Esophagus muscularis mucosa (tissue), 4 donors: ENCODE results near the gene HIVEP1. TPM values are rescaled to one million over a fixed set of nuclear protein-coding genes. Genes with fewer than 3 reads are reported as not detected.

Experiments used
- DNase-seq: peaks from one replicate; pipeline ENCODE4 v3.0.0-alpha.2; 2017; ENCODE audit errors: extremely low spot score
- H3K27ac ChIP-seq, 4 donors: fragments of 200-600 bp; sonication (generic); replicated peaks in 1 of 4; 1 replicate in 3 of 4; 2 replicates in 1 of 4; pipeline ENCODE4 v1.5.1; 2016 to 2019; ENCODE audit warnings: mild to moderate bottlenecking in 1 of 4
- H3K27me3 ChIP-seq, 4 donors: fragments of 200-600 bp; sonication (generic); one replicate each; pipeline versions ENCODE4 v1.5.1 to v1.6.0; 2016 to 2019
- H3K36me3 ChIP-seq, 4 donors: fragments of 200-600 bp; sonication (generic); one replicate each; pipeline ENCODE4 v1.5.1; 2016 to 2019
- H3K4me1 ChIP-seq, 4 donors: fragments of 200-600 bp; sonication (generic); one replicate each; pipeline ENCODE4 v1.5.1; 2016 to 2019
- H3K4me3 ChIP-seq, 4 donors: fragments of 200-600 bp; sonication (generic); 1 replicate in 2 of 4; 2 replicates in 2 of 4; pipeline ENCODE4 v1.5.1; 2016 to 2019; ENCODE audit warnings: mild to moderate bottlenecking in 4 of 4, moderate library complexity in 1 of 4
- H3K9me3 ChIP-seq, 4 donors: fragments of 200-600 bp; sonication (generic); 1 replicate in 3 of 4; 2 replicates in 1 of 4; pipeline ENCODE4 v1.5.1; 2016 to 2019
- CTCF ChIP-seq, 3 experiments: fragments of 200-600 bp in 2 of 3; fragments of 450-650 bp in 1 of 3; sonication (generic) in 2 of 3; IDR thresholded peaks; one replicate each; pipeline ENCODE4 v1.5.1; 2017 to 2019; ENCODE audit warnings: antibody characterized with exemption in 3 of 3, mild to moderate bottlenecking in 2 of 3, moderate library complexity in 1 of 3
- EP300 ChIP-seq: sonication (generic); formaldehyde crosslinking; IDR thresholded peaks from one replicate; pipeline ENCODE4 v1.6.1; 2017; ENCODE audit warnings: antibody characterized with exemption
- POLR2A ChIP-seq: fragments of 450-650 bp; IDR thresholded peaks from one replicate; pipeline ENCODE4 v1.6.1; 2017; ENCODE audit warnings: antibody characterized with exemption, moderate library complexity, mild to moderate bottlenecking, low read depth
- POLR2AphosphoS5 ChIP-seq, 2 donors: sonication (generic); formaldehyde crosslinking; IDR thresholded peaks; one replicate each; pipeline ENCODE4 v1.6.1; 2017; ENCODE audit warnings: antibody characterized with exemption in 2 of 2
- whole genome bisulfite sequencing: methylation state at CpG from one replicate; pipeline ENCODE4 v1.1.5; 2018; 5-methylcytosine and 5-hydroxymethylcytosine counted together
- intact Hi-C: fragments of 100-400 bp; cut with DNase I; formaldehyde crosslinking; loops from one replicate; pipeline ENCODE4 v1.15.1; 2023
- total RNA-seq, 4 donors: library from RNA; depleted of rRNA; stranded (reverse); fragments of >200 nt; gene quantifications; one replicate each; pipeline versions ENCODE4 v1.1.0 to v1.2.1, GENCODE V29; 2016

HIVEP1 gene
- total RNA-seq = 10 to 100 TPM; 16.2 to 28.3 (median 25.1) TPM

GRCh38 chr6:12012038-12012557 lies at the start of gene HIVEP1:
HIVEP1 (plus strand) TSS chr6:12012312; CDS start chr6:12015629, 3,317 bp downstream.
- H3K27me3 ChIP-seq = no peaks in the 10 kb centered on the region
- TF ChIP-seq CTCF (IDR thresholded peaks at IDR 0.05) = no peak
- TF ChIP-seq POLR2A = no peak
- TF ChIP-seq POLR2AphosphoS5 (IDR thresholded peaks at IDR 0.05) = peak; percentile 14 to 45
- no peak for TF ChIP-seq EP300
- WGBS = no CpG with 5 or more reads among the region's 78 CpGs
- H3K36me3 ChIP-seq = peaks cover 0 to 8% (median 3%) of the 10 kb centered on the region in 4 donors
- peak within 1 kb of the TSS; percentile 90 to 98 (median 95) for H3K27ac ChIP-seq
- H3K9me3 ChIP-seq = no peaks in the 10 kb centered on the region
- H3K4me3 ChIP-seq = peak within 1 kb of the TSS; percentile 80 to 87 (median 85)
- DNase-seq = no peak
- H3K4me1 ChIP-seq = peaks cover 15 to 49% (median 37%) of the 10 kb centered on the region in 4 donors
- intact Hi-C loops = loop anchor here (5.0 to 10.0 kb wide), 2 partner anchors 307 to 475 kb away; partner anchors contain the start of gene TMEM170B

GRCh38 chr6:11963756-11964500 lies 48.2 kb upstream of the HIVEP1 start:
- intact Hi-C loops = no loop called here
- TF ChIP-seq CTCF (IDR thresholded peaks at IDR 0.05) (no peak), POLR2AphosphoS5 (IDR thresholded peaks at IDR 0.05) (no peak), EP300 (no peak)
- WGBS = 92% methylated on average over 3 of the region's 3 CpGs

GRCh38 chr6:11964729-11965335 lies 47.3 kb upstream of the HIVEP1 start:
- Histone ChIP-seq H3K27ac (no peak overlapping the region), H3K9me3 (no peaks in the 10 kb centered on the region), H3K4me1 (peaks cover 3 to 18% (median 14%) of the 10 kb centered on the region in 4 donors), H3K4me3 (no peak overlapping the region), H3K36me3 (no peaks in the 10 kb centered on the region), H3K27me3 (no peaks in the 10 kb centered on the region)
- 82% methylated on average over 3 of the region's 3 CpGs for WGBS
- intact Hi-C loops = no loop called here
- DNase-seq = no peak
- no peak for TF ChIP-seq POLR2AphosphoS5 (IDR thresholded peaks at IDR 0.05)
- no peak for TF ChIP-seq EP300
- TF ChIP-seq CTCF (IDR thresholded peaks at IDR 0.05) = no peak
- TF ChIP-seq POLR2A = no peak

More at GRCh38 chr6:11963756-11964500, 48.2 kb upstream of the HIVEP1 start:
- Histone ChIP-seq H3K4me1 (peaks cover 0 to 9% (median 8%) of the 10 kb centered on the region in 4 donors), H3K36me3 (no peaks in the 10 kb centered on the region), H3K27ac (no peak overlapping the region), H3K4me3 (no peak overlapping the region), H3K9me3 (no peaks in the 10 kb centered on the region), H3K27me3 (no peaks in the 10 kb centered on the region)
- no peak for DNase-seq

- Histone ChIP-seq H3K27ac (no peak overlapping the region), H3K27me3 (no peaks in the 10 kb centered on the region), H3K9me3 (no peaks in the 10 kb centered on the region), H3K4me3 (no peak overlapping the region), H3K36me3 (no peaks in the 10 kb centered on the region), H3K4me1 (peaks cover 3 to 18% (median 14%) of the 10 kb centered on the region in 4 donors)
- 97% methylated on average over 2 of the region's 2 CpGs for WGBS
- DNase-seq = no peak
- intact Hi-C loops = no loop called here
- no peak for TF ChIP-seq POLR2AphosphoS5 (IDR thresholded peaks at IDR 0.05)
- no peak for TF ChIP-seq POLR2A
- no peak for TF ChIP-seq CTCF (IDR thresholded peaks at IDR 0.05)
- no peak for TF ChIP-seq EP300
Observed at GRCh38 chr6:11965499-11965898, 46.6 kb upstream of the HIVEP1 start.
